ENCODE results near the gene EVI5L. TPM values are rescaled to one million over a fixed set of nuclear protein-coding genes. Genes with fewer than 3 reads are reported as not detected.

The EVI5L gene
- total RNA-seq, 2 donors from 2014 or later: 24.0 to 25.7 TPM

GRCh38 chr19:7895565-7895964 is 65.5 kb downstream of the EVI5L start:
- WGBS: 84% methylated on average over 13 of the region's 13 CpGs
- no peaks in the 10 kb centered on the region for H3K27me3 ChIP-seq (replicated peaks; ENCODE audit: insufficient read depth)
- H3K4me1 ChIP-seq (replicated peaks): peaks cover 10% of the 10 kb centered on the region
- no peaks in the 10 kb centered on the region for H3K9me3 ChIP-seq
- no peak for DNase-seq (ENCODE audit: low spot score)
- H3K27ac ChIP-seq: peak overlapping the region in 1 of 2 donors; percentile 42
- no peaks in the 10 kb centered on the region for H3K36me3 ChIP-seq
- no peak overlapping the region for H3K4me3 ChIP-seq
- intact Hi-C loops (cut with DNase I): no loop called here
- TF ChIP-seq CTCF (IDR thresholded peaks at IDR 0.05) (no peak), POLR2AphosphoS5 (IDR thresholded peaks at IDR 0.05) (no peak), POLR2A (IDR thresholded peaks at IDR 0.05) (no peak)

- intact Hi-C loops (cut with DNase I): no loop called here
- DNase-seq (ENCODE audit: low spot score): no peak
- H3K4me1 ChIP-seq (replicated peaks): peaks cover 10% of the 10 kb centered on the region
- no peak for TF ChIP-seq CTCF (IDR thresholded peaks at IDR 0.05)
- no peak for TF ChIP-seq POLR2AphosphoS5 (IDR thresholded peaks at IDR 0.05)
- TF ChIP-seq POLR2A (IDR thresholded peaks at IDR 0.05): no peak
- no peaks in the 10 kb centered on the region for H3K36me3 ChIP-seq
- H3K27me3 ChIP-seq (replicated peaks; ENCODE audit: insufficient read depth): no peaks in the 10 kb centered on the region
- H3K27ac ChIP-seq: no peak overlapping the region
- H3K4me3 ChIP-seq: no peak overlapping the region
- H3K9me3 ChIP-seq: no peaks in the 10 kb centered on the region
- 87% methylated on average over 11 of the region's 11 CpGs for WGBS
Measured at GRCh38 chr19:7897292-7897691, 67.3 kb downstream of the EVI5L start.

GRCh38 chr19:7898967-7899366 is 68.9 kb downstream of the EVI5L start:
- peaks cover 13% of the 10 kb centered on the region for H3K4me1 ChIP-seq (replicated peaks)
- no peaks in the 10 kb centered on the region for H3K27me3 ChIP-seq (replicated peaks; ENCODE audit: insufficient read depth)
- TF ChIP-seq POLR2AphosphoS5 (IDR thresholded peaks at IDR 0.05): no peak
- no peak for TF ChIP-seq CTCF (IDR thresholded peaks at IDR 0.05)
- WGBS: 94% methylated on average over 16 of the region's 16 CpGs
- H3K4me3 ChIP-seq: no peak overlapping the region
- no peak overlapping the region for H3K27ac ChIP-seq
- H3K36me3 ChIP-seq: no peaks in the 10 kb centered on the region
- H3K9me3 ChIP-seq: no peaks in the 10 kb centered on the region
- DNase-seq (ENCODE audit: low spot score): no peak
- intact Hi-C loops (cut with DNase I): no loop called here

- Histone ChIP-seq H3K27ac (no peak overlapping the region), H3K4me1 (replicated peaks) (peaks cover 11% of the 10 kb centered on the region), H3K9me3 (no peaks in the 10 kb centered on the region), H3K27me3 (replicated peaks; ENCODE audit: insufficient read depth) (no peaks in the 10 kb centered on the region), H3K4me3 (no peak overlapping the region), H3K36me3 (no peaks in the 10 kb centered on the region)
- intact Hi-C loops (cut with DNase I): loop anchor here (5.0 kb wide), 1 partner anchor 68 kb away; the partner anchor contains the start of gene EVI5L
- TF ChIP-seq POLR2AphosphoS5 (IDR thresholded peaks at IDR 0.05) (no peak), POLR2A (IDR thresholded peaks at IDR 0.05) (no peak), CTCF (IDR thresholded peaks at IDR 0.05) (no peak)
- WGBS: 87% methylated on average over 34 of the region's 34 CpGs
- no peak for DNase-seq (ENCODE audit: low spot score)
Measured at GRCh38 chr19:7899751-7900378, 69.8 kb downstream of the EVI5L start.

GRCh38 chr19:7900401-7900870 is 70.4 kb downstream of the EVI5L start:
- Histone ChIP-seq H3K4me3 (no peak overlapping the region), H3K27ac (no peak overlapping the region), H3K9me3 (no peaks in the 10 kb centered on the region), H3K4me1 (replicated peaks) (peaks cover 13% of the 10 kb centered on the region), H3K27me3 (replicated peaks; ENCODE audit: insufficient read depth) (no peaks in the 10 kb centered on the region), H3K36me3 (no peaks in the 10 kb centered on the region)
- no peak for DNase-seq (ENCODE audit: low spot score)
- 74% methylated on average over 21 of the region's 21 CpGs for WGBS
- TF ChIP-seq POLR2A (IDR thresholded peaks at IDR 0.05) (no peak), POLR2AphosphoS5 (IDR thresholded peaks at IDR 0.05) (no peak), CTCF (IDR thresholded peaks at IDR 0.05) (no peak)
- intact Hi-C loops (cut with DNase I): loop anchor here (5.0 kb wide), 1 partner anchor 68 kb away; the partner anchor contains the start of gene EVI5L

Data from prostate gland (tissue), 2 donors.